HG02852 (cell line): ENCODE measurements around the gene ENKD1.

Source experiments
- ATAC-seq: cut with Tn5 transposase; IDR thresholded peaks from one replicate; pipeline ENCODE4 v1.9.1; 2021; ENCODE audit warnings: mild to moderate bottlenecking, moderate library complexity; ENCODE audit not compliant: unreplicated experiment

ENKD1 gene

GRCh38 chr16:67679935-67680897, 13.7 kb upstream of the ENKD1 start:
- ATAC-seq, result no peak

- ATAC-seq, result no peak
These were observed 11.9 kb upstream of the ENKD1 start for GRCh38 chr16:67678354-67679023.

DNA sequence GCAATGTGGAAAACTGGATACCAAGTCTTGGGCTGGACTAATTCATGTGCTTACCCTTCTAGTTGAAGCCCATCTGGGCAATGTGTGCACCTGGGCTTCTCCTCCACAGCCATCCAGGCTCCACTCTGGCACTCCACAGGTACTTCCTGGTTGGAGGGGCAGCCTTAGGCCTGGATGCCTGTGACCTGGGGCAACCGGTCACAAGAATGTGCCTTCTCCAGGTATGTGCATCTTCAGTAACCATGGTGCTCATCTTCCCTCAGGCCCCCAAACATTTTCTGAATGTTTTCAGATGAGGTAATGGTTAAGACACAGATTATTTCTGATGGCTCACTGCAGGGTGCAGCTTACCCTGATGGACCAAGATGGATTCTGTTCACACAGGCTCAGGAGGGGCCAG, 11.2 kb upstream of the ENKD1 start:
- ATAC-seq, result no peak

- no peak for ATAC-seq
These were observed 10.4 kb upstream of the ENKD1 start for GRCh38 chr16:67676939-67677338.

GRCh38 chr16:67676516-67676915, 10.0 kb upstream of the ENKD1 start:
- ATAC-seq, result no peak

DNA sequence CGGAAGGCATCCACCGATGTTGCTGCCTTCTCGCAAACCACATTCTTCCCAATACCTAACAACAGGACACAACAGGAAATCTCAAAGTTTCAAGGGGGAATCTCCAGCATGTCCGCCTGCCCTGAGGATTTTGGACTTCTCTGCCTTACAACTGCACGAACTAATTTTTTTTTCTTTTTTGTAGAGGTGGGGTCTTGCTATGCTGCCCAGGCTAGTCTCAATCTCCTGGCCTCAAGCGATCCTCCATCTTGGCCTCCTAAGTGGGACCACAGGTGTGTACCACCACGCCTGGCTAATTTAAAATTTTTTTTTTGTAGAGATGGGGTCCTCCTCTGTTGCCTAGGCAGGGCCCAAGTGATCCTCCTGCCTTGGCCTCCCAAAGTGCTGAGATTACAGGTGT, 9.4 kb upstream of the ENKD1 start:
- ATAC-seq, result no peak

DNA sequence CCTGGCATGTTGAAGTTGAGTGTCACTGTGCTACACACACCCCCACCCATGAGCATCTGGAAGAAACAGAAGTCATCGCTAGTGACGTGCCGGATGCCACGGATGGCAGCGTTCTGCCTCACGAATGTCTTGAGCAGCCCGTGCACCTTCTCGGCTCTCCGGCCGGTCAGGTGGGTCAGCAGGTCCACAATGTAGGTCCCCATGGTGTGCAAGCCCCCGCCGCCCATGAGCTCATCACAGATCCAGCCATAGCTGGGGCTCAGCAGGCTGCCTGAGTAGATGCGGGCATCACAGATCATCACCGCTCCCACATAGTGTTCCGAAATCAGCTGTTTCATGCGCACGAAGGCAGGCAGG, 9.0 kb upstream of the ENKD1 start:
- ATAC-seq, result no peak

- ATAC-seq, result no peak
These were observed 8.5 kb upstream of the ENKD1 start for GRCh38 chr16:67674851-67675578.

GRCh38 chr16:67673712-67674580, 7.4 kb upstream of the ENKD1 start:
- no peak for ATAC-seq

GRCh38 chr16:67672739-67673662, 6.5 kb upstream of the ENKD1 start:
- no peak for ATAC-seq

GRCh38 chr16:67672306-67672705, 5.8 kb upstream of the ENKD1 start:
- ATAC-seq, result no peak

GRCh38 chr16:67669499-67670101, 3.0 kb upstream of the ENKD1 start:
- no peak for ATAC-seq

GRCh38 chr16:67668495-67669157, 2.1 kb upstream of the ENKD1 start:
- ATAC-seq, result no peak

- peak; percentile 77 for ATAC-seq
These were observed 1.4 kb upstream of the ENKD1 start for GRCh38 chr16:67667817-67668494.

- no peak for ATAC-seq
These were observed 885 bp upstream of the ENKD1 start for GRCh38 chr16:67667453-67667816.

GRCh38 chr16:67666032-67666551, 458 bp downstream of the ENKD1 start:
- ATAC-seq, result peak; percentile 18

- ATAC-seq, result no peak
These were observed 952 bp downstream of the ENKD1 start for GRCh38 chr16:67665598-67665997.

GRCh38 chr16:67664871-67665270, 1.7 kb downstream of the ENKD1 start:
- no peak for ATAC-seq
